ENCODE results near the gene VPS51.
"Not testable (repeated sequence)": the region's sequence is repeated elsewhere in the genome, so short reads cannot be mapped to it uniquely, and the experiment has no call there.

VPS51 gene

DNA sequence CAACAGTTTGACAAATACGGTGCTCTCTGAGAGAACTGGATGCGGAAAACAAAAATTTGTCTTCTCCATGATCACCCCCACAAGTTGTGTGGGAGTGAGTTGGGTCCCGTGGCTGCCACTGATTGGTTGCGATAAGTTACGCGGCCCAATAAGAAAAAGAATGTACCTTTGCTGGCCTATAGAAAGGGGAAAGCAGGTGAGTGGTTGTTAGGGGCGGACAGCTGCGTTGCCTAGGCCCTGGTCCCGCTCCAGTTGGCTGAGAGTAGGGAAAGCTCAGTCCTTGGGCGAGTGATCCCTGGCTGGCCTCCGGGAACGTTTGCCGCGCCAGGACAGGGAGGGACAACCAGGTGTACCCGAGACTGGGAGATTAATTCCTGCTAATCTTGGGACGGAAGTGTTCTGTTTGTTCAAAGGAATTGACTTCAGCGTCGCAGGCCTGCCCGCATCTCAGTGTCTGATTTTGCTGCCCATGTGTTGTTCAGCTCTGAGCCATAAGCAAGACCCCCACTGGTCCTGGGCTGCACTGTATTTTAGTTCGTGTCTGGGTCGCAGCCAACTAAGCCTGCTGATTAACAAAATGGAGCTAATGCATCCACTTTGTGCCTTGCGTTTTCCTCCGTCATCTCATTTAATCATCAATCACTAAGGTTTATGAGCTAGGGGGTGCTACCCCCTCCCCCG, 39.1 kb downstream of the VPS51 start:
- TF ChIP-seq, protein P1, sequence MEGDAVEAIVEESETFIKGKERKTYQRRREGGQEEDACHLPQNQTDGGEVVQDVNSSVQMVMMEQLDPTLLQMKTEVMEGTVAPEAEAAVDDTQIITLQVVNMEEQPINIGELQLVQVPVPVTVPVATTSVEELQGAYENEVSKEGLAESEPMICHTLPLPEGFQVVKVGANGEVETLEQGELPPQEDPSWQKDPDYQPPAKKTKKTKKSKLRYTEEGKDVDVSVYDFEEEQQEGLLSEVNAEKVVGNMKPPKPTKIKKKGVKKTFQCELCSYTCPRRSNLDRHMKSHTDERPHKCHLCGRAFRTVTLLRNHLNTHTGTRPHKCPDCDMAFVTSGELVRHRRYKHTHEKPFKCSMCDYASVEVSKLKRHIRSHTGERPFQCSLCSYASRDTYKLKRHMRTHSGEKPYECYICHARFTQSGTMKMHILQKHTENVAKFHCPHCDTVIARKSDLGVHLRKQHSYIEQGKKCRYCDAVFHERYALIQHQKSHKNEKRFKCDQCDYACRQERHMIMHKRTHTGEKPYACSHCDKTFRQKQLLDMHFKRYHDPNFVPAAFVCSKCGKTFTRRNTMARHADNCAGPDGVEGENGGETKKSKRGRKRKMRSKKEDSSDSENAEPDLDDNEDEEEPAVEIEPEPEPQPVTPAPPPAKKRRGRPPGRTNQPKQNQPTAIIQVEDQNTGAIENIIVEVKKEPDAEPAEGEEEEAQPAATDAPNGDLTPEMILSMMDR (IDR thresholded peaks at IDR 0.05; ENCODE audit: low read depth, low read length), result no peak
- peak overlapping the region; percentile 95 to 98 for H3K4me3 ChIP-seq (replicated peaks in 1 of 2; ENCODE audit: low read depth in 2 of 2, low read length in 2 of 2)
- peak; percentile 97 for DNase-seq (ENCODE audit: low read depth in 2 of 2)

DNA sequence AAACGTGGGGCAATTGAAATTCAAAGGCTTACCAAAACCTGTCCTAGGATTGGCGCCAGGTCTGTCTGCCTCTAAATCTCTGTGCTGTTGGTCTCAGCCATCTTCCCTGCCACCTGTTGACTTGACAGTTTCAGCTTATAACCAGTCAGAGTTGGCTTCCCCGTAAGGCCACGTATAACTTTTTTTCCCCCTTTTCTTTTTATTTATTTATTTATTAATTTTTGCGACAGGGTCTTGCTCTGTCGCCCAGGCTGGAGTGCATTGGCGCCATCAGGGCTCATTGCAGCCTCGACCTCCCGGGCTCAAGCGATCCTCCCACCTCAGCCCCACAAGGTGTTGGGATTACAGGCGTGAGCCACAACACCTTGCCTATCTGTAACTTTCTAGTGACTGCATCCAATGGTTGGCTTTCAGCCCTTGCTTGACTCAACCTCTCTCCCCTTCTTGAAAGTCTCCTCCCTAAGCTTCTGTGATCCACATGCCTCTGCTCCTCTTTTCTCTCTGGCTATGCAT, 39.7 kb downstream of the VPS51 start:
- TF ChIP-seq, protein P1 (IDR thresholded peaks at IDR 0.05; ENCODE audit: low read depth, low read length), result no peak
- peak overlapping the region; percentile 95 to 98 for H3K4me3 ChIP-seq (replicated peaks in 1 of 2; ENCODE audit: low read depth in 2 of 2, low read length in 2 of 2)

DNA sequence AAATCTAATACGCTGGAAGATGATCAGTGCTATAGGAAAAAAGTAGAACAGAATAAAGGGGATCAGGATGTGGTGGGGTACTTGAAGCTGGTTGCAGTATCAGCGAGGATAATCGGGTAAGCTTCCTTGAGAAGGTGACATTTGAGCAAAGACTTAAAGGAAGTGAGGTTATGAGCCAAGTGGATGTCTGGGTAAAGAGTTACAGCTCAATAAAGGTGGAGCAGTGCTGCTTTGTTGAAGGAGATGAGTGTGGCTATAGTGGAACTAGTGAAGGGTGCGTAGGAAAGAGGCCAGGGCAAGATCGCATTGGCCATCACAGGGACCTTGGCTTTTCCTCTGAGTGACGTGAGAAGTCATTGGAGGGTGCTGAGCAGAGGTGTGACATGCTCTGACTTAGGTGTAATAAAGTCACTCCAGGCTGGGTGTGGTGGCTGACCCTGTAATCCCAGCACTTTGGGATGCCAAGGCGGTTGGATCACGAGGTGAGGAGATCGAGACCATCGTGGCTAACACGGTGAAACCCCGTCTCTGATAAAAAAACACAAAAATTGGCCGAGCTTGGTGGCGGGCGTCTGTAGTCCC, 40.6 kb downstream of the VPS51 start:
- H3K4me3 ChIP-seq (replicated peaks in 1 of 2; ENCODE audit: low read depth in 2 of 2, low read length in 2 of 2), result no peak overlapping the region
- TF ChIP-seq, protein P1 (IDR thresholded peaks at IDR 0.05; ENCODE audit: low read depth, low read length), result no peak
- DNase-seq (ENCODE audit: low read depth in 2 of 2), result no peak

More for the DNA sequence above, 39.7 kb downstream of the VPS51 start:
- no peak for DNase-seq (ENCODE audit: low read depth in 2 of 2)

DNA sequence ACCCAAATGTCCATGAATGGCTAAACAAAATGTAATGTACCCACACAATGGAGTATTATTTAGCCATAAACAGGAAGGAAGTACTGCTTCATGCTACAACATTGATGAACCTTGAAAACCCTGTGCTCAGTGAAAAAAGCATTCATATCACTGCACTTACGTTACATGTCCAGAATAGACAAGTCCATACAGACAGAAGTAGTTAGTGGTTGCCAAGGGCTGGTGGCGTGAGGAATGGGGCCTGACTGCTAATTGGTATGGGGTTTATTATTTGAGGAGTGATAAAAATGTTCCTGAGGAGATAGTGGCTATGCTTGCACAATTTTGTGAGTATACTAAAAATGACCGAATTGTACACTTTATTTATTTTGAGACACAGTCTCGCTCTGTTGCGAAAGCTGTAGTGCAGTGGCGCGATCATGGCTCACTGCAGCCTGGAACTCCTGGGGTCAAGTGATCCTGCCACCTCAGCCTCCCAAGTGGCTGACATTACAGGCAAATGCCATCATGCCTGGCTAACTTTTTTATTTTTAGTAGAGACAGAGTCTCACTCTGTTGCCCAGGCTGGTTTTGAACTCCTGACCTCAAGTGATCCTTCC, 46.0 kb downstream of the VPS51 start:
- DNase-seq (ENCODE audit: low read depth in 2 of 2), result no peak
- TF ChIP-seq, protein P1 (IDR thresholded peaks at IDR 0.05; ENCODE audit: low read depth, low read length), result no peak
- H3K4me3 ChIP-seq (replicated peaks in 1 of 2; ENCODE audit: low read depth in 2 of 2, low read length in 2 of 2), result no peak overlapping the region

DNA sequence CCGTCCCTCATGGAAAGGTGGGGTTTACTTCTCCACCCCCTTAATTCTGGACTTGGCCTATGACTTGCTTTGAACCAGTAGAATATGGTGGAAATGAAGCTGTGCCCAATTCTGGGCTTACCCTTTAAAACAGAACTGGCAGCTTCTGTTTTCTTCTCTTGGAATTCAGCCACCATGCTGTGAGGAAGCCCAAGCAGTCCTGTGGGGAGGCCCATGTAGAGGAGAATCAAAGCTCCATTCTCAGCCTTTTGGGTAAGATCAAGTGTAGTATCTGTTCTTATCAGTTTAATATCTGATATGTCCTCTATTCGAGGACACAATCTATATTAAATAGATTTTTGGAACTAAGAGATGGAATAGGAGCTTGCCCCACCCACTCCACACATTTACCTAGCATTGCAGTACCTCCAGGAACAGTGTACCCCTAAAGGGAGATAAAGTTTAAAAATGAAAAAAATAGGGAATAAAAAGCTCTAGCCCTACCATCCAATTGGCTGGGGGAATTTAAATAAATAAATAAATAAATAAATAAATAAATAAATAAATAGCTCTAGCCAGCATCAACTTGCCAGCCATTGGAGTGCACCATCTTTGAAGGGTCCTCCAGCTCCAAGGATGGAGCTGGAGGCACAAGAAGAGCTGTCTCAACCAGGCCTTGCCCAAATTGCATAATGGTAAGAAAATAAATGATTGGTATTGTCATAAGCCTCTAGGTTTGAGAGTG, 51.5 kb downstream of the VPS51 start:
- no peak overlapping the region for H3K4me3 ChIP-seq (replicated peaks in 1 of 2; ENCODE audit: low read depth in 2 of 2, low read length in 2 of 2)
- TF ChIP-seq, protein P1 (IDR thresholded peaks at IDR 0.05; ENCODE audit: low read depth, low read length), result no peak
- no peak for DNase-seq (ENCODE audit: low read depth in 2 of 2)

DNA sequence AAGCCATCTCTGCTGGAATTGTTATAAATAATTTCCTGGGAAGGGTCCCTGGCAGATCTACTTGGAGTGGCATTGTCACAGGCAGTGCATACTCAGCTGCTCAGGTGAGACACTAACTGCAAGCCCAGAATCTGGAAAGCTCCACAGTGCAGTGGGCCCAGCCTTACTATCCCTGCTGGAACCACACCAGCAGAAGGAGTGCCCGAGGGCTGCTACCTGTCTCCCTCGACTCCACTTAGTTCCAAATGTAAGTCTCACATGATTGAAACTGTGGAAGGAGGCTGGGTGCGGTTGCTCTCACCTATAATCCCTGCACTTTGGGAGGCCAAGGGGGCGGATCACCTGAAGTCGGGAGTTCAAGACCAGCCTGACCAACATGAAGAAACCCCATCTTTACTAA, 52.6 kb downstream of the VPS51 start:
- DNase-seq (ENCODE audit: low read depth in 2 of 2), result no peak
- no peak overlapping the region for H3K4me3 ChIP-seq (replicated peaks in 1 of 2; ENCODE audit: low read depth in 2 of 2, low read length in 2 of 2)
- TF ChIP-seq, protein P1 (IDR thresholded peaks at IDR 0.05; ENCODE audit: low read depth, low read length), result no peak

DNA sequence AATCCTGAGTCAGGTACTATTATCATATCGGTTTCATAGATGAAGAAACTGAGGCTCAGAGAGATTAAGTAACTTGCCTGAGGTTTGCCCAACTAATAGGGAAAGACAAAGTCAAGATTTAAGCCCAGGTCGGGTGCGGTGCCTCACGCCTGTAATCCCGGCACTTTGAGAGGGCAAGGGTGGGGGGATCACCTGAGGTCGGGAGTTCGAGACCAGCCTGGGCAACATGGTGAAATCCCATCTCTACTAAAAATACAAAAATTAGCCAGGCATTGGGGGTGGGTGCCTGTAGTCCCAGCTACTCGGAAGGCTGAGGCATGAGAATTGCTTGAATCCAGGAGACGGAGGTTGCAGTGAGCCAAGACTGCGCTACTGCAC, 54.1 kb downstream of the VPS51 start:
- H3K4me3 ChIP-seq (replicated peaks in 1 of 2; ENCODE audit: low read depth in 2 of 2, low read length in 2 of 2), result not testable (repeated sequence)

More for the DNA sequence above, 54.1 kb downstream of the VPS51 start:
- DNase-seq (ENCODE audit: low read depth in 2 of 2), result not testable (repeated sequence)

All from cardiac fibroblast (primary cell).